Measurements from ENCODE around the gene MVD.

DNA sequence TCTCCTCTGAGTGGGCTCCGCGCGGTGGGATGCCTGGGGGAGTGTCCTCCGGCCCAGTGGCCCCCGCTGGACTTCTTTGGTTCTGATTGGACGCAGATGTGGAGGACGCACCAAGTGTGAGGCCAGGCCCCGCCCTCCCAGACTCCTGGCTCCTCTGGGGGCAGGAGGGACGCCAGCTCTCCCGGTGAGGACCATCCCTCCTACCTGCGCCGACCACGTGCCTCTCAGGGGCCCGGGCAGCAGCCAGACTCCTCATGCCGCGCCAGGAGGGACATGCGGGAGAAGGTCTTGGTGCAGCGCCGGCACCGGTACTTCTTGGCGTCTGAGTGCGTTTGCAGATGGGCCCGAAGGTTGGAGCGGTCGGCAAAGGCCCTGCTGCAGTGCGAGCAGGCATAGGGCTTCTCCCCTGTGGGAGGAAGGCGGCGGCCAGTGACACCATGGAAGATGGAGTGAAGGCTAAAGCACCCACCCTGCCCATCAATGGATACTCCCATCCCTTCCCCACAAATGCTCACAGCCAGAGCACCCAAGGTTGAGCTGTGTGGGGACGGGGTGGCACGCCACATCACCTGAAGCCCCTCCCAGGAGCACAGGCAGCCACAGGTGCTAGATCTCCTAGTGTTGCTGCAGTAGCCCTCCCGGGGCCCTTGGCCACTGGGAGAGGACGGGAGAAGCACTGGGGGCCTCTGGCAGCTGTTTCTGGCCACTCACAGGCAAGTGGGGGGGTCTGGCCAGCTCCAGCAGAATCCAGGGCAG lies 15.5 kb upstream of the MVD start:
- TF ChIP-seq POLR2A (IDR thresholded peaks at IDR 0.05; ENCODE audit: low read depth, low read length) (no peak), LARP7 (IDR thresholded peaks at IDR 0.05) (no peak)
- TF ChIP-seq, protein P1, sequence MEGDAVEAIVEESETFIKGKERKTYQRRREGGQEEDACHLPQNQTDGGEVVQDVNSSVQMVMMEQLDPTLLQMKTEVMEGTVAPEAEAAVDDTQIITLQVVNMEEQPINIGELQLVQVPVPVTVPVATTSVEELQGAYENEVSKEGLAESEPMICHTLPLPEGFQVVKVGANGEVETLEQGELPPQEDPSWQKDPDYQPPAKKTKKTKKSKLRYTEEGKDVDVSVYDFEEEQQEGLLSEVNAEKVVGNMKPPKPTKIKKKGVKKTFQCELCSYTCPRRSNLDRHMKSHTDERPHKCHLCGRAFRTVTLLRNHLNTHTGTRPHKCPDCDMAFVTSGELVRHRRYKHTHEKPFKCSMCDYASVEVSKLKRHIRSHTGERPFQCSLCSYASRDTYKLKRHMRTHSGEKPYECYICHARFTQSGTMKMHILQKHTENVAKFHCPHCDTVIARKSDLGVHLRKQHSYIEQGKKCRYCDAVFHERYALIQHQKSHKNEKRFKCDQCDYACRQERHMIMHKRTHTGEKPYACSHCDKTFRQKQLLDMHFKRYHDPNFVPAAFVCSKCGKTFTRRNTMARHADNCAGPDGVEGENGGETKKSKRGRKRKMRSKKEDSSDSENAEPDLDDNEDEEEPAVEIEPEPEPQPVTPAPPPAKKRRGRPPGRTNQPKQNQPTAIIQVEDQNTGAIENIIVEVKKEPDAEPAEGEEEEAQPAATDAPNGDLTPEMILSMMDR (IDR thresholded peaks at IDR 0.05 in 2 of 3, conservative IDR thresholded peaks at IDR 0.05 in 1 of 3; ENCODE audit: control insufficient read depth in 2 of 3, extremely low read depth in 1 of 3, insufficient read depth in 1 of 3, low read depth in 3 of 3, low read length in 3 of 3) = no peak

All from GM12878 (cell line).